CD1c-positive myeloid dendritic cell (primary cell): ENCODE measurements around the gene ITM2C.

Source experiments
- DNase-seq: peaks from one replicate; pipeline ENCODE4 v3.0.0-alpha.2; 2016; ENCODE audit errors: extremely low spot score

ITM2C gene

DNA sequence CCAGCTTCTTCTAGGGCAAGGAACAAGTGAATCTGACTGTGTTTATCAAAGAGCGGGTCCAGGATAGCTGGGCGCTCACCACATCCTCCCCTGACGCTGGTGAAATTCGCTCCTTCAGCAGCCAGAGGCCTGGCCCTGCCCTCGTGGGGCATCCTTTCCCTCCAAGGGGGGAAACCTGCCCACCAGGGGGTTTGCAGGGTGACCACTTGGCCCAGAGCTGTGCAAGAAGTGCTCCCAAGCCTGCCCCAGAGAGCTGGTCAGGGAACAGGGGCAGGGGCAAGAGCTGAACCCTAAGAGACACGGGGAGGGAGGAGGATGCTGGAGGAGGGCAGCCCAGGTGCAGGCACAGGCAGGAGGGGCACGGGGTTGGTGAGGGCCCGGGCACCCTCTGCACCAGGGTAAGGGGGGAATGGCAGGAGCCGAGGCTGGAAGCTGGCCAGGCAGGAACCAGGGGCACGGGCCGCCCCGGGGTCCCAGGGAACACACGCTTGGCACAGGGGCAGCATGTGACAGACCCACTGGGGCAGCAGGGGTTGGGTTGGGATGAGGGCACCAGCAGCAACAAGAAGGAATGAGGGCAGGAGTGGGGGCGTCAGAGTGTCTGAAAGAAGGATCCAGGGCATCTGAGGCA lies 63.1 kb downstream of the ITM2C start:
- no peak for DNase-seq
